T47D (cell line): ENCODE results near the gene BAG1.
A peak's percentile ranks its signal among the peaks of the same experiment; 100 is the strongest.

Experiments used
- DNase-seq, 2 experiments: peaks; one replicate each; pipeline versions ENCODE4 v3.0.0 to v3.0.0-alpha.2; 2011 to 2012; ENCODE audit warnings: low read depth in 1 of 2, low spot score in 1 of 2
- JUND ChIP-seq: IDR thresholded peaks from 2 replicates; pipeline ENCODE4 v1.6.1; 2012; ENCODE audit warnings: low read depth
- in situ Hi-C: cut with HindIII; loops from 2 replicates; pipeline ENCODE4 v1.10.0; 2016; ENCODE audit warnings: low sequenced_read_pairs, low pct_unique_long_range_greater_than_20kb

BAG1 gene

DNA sequence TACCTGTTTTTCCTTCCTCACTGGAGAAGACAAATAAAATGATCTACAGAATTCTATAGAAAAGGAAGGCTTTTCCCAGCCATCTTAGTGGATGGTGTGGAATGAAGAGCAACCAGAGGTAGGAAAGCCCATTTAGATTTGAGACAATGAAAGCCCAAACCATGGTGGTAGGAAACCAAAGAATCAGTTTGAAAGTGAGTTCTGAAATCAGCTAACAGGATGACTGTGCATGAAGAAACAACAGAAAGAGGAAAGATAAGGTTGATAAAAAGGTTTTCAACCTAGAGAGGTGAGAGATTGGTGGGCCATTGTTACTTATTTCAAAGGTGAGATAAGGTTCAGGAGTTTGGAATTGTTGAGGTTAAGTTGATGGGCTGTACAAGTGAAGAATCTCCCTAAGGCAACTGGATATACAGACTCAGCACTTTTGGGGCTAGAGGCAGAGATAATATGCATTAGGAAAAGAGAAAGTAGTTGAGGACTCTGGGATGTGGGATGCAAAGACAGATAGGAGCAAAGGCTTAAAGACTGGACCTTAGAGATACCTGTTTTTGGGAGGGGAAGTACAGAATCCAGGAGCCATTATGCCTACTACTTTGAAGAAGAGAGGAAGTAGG lies 2.8 kb upstream of the BAG1 start:
- no peak for TF ChIP-seq JUND
- no peak for DNase-seq
- in situ Hi-C loops = no loop called here

DNA sequence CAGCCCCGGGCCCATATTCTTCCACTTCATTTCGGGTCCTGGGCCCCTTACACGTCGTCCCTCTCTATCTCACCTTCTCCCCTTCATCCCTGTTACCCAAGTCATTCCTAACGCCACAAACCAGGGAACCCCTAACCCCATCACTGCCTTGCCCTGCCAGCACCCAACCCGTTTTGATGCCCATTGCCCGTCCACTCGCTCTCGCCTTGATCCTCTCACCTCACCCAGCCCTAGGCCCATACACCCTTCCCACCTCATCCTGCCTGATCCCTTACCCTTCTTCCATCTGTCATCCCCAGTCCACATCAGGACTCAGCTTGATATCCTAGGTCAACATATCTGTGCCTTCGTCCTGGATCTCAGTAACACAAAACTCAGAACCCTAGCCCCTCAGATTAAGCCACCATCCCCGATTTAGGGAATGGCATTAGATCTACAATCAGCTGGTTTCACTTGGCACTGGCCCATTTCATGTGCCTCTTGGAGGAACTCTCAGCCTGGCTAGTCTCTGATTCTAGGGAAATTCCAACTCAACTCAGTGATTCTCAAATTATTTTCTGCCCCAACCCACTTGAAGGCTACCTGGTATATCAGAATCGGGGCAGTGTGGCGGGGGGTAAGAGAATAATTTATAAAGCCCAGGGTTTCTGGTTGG lies 830 bp upstream of the BAG1 start:
- TF ChIP-seq JUND = no peak

DNA sequence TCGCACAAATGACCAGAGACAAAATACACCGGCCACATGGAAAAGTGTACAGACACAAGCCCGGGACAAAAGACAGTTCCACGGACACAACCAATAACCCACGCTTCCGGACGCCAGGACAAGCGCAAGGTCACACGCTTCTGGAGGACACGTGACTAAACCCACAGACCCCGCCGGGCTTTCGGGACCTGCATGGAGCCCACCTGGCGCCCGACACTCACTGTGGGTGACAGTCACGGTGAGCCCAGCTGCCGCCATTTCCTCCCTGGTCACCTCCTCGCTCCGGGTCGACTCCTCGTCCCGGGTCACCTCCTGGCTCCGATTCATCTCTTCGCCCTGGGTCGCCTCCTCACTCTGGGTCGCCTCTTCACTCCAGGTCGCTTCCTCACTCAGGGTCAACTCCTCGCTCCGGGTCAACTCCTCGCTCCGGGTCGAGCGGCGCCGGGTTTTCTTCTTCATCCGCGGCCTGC lies 470 bp downstream of the BAG1 start:
- peak; percentile 13 to 29 for DNase-seq
- TF ChIP-seq JUND = no peak

More for the DNA sequence above, 830 bp upstream of the BAG1 start:
- in situ Hi-C loops = no loop called here
- DNase-seq = no peak

DNA sequence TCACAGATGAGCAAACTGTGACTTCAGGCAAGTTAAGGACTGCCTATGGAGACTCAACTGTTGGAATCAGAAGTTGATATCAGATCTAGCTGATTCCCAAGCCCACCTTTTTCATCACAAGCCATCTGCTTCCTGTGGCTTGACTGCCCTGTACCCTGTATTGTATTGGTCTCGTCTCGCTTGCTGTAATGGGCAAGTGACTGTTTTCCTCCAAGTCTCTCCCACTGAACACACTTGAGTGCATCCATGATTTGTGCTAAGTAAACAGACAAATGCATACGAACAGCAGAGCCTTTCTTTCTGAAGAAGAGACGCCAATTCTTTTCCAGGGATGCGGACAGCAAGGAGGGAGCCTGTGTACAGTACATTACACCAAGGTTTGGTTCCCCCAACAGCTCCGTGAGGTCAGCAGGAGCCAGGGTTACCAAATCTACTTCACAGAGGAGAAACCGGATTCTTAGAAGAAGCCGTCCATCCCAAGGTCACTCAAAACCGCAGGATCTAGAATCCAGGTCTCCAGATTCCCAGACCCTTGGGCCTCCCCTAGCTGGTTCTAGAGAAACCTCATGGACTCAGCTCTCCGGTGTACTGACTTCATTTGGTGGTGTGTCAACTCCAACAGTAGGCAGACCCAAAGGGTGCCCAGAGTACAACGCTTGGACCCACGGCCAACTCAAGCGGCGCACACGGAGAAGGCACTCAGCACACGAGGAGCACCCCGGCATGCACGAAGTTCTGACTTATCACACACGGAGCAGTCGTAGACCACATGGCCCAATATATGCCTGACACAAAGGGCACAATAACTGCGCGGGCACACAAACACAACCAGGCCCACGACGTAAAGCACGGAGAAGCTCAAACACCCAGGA lies 1.1 kb downstream of the BAG1 start:
- TF ChIP-seq JUND = no peak
- in situ Hi-C loops = no loop called here
- peak in 1 of 2 experiments; percentile 11 for DNase-seq

More for the DNA sequence above, 470 bp downstream of the BAG1 start:
- in situ Hi-C loops = no loop called here

DNA sequence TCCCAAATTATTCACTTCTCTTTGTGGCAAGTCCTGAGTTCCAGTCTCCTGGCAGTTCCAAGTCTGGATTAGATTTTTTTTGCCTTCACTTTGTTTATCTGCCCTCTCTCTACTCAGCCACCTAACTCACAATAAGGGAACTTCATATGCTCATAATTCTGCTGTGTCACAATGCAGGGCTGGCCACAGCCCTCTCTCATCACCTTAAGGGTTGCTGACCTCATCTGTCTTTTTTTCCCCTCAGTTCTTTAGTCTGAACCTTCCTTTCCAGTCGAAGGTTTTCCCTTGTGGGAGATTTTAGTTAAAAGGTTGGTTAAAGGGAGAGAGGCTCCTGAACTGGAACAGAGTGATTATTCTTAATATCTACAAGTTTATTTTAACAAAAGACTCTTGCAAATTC lies 4.1 kb downstream of the BAG1 start:
- DNase-seq = no peak
- in situ Hi-C loops = no loop called here
- TF ChIP-seq JUND = no peak

DNA sequence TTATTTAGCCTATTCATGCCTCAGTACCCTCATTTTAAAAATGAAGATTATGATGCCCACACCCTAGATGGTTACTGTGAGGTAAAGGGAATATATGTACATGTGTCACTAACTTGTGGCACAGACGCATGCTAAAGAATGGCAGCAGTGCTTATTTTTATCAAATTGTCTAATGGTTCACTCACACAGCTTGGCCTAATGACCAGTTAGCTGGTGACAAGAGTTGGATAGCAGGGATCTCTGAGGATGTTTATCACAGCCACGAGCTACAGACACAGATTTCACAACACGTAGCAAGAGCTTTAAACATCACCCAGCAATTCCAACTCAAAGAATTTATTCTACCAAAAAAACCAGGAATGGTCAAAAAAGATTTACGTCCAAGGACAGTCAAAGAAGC lies 7.2 kb downstream of the BAG1 start:
- TF ChIP-seq JUND = no peak
- no peak for DNase-seq
- in situ Hi-C loops = no loop called here

DNA sequence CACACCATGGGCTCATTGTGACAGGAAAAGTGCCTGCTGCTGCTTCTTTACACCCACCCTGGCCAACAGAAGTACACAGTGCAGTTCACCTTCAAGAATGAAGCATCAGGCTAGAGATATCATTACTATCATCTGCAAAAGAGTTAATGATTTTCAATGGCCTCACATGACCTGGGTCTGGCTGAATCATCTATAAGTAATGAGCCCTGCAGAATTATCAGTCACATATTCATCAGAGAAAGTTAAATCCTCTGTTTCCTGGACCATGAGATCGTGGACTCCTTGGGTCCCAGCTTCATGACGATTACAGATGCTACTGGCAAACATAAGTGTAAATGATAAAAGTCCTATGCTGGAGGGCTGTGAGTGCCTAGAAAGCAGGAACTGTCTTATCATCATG lies 8.3 kb downstream of the BAG1 start:
- DNase-seq = no peak
- TF ChIP-seq JUND = no peak
- in situ Hi-C loops = no loop called here

DNA sequence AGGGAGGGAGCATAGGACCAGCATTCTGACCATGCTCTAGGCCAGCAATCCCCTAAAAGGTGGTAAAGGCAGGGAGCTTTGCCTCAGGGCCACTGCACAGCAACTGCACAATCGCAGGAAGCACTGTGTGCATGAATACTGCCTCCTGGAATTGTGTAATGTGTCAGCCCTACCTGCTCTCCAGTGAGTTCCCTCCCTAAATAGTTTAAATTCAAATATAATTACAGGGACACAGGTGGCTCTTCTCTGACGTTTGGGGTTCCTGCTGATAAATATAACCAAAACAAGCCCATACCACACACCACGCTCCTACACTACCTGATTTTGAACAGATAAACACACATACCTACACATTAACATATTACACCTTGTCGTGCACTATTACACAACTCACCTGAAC lies 9.0 kb downstream of the BAG1 start:
- no peak for TF ChIP-seq JUND
- in situ Hi-C loops = no loop called here
- no peak for DNase-seq

DNA sequence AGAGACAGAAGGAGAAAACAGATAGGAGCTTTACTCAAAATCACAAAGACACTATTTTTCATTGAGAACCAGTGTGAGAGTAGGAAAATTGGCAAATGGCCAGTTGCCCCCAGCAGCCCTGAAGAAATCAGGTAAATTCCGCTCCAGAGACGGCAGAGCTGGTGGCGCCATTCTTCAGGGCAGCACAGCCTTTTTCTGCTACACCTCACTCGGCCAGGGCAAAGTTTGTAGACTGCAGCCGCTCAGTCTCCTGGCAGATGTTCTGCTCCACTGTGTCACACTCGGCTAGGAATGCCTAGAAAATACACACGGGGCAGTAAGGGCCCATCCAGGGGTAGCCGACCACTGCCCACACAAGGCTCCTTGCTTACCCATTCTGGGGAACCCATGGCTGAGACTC lies 9.5 kb downstream of the BAG1 start:
- in situ Hi-C loops = no loop called here
- no peak for TF ChIP-seq JUND
- no peak for DNase-seq

DNA sequence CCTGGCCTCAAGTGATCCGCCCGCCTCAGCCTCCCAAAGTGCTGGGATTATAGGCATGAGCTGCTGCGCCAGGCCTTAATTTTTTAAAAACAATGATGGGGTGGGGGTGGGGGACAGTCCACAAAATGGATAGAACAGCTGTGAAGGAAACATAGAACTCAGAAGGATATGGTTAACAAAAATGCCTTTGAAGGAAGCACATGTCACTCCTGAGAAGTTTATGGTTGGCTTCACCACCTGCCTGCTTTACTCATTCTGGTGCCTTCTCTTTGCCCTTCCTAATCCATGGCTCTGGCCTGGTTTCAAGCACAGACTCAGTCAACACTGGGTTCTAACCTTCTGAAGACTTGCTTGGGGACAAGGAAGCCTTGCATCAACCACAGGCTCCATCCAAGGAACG lies 10.3 kb downstream of the BAG1 start:
- TF ChIP-seq JUND = no peak
- in situ Hi-C loops = no loop called here

DNA sequence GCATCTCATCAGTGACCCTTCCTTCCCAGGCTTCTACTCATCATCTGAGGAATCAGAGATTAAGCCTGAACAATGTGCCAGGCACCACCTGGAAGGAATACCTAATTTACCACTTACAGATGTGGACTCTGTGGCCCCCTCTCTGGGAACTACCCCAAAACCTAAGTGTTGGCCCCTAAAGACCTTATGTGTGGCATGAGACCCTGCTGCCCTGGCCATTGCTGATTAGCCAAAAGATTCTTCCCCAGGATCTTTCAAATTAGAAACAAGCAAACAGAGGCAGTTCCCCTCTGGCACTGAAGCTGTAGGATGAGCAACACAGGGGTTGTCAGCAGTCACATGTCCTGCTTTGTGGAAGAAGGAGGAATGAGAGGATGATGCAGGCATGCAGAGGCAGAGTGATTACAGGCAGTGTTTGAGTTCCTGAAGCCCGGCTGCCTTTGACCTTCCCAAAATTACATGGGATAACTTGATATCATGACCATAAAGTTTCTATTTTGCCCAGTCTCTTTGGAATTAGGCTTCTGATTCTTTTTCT lies 14.0 kb downstream of the BAG1 start:
- DNase-seq = no peak
- TF ChIP-seq JUND = no peak
- in situ Hi-C loops = no loop called here

More for the DNA sequence above, 10.3 kb downstream of the BAG1 start:
- no peak for DNase-seq

DNA sequence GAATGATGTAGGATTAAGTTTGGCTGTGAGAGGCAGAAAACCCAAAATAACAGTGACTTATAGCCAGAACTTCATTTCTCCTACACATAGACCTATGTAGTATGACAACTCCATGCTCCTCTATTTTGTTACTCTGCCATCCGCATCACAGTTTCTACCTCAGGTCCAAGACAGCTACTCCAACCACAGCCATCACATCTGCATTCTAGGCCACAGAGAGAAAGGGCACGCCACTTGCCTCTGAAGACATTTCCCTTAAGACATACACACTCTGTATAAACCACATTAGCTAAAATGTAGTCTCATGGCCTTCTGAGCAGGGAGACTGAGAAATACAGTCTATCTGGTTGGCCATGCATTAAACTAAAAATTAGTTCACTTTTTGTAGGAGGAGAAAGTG lies 14.5 kb downstream of the BAG1 start:
- DNase-seq = no peak
- in situ Hi-C loops = no loop called here
- no peak for TF ChIP-seq JUND

DNA sequence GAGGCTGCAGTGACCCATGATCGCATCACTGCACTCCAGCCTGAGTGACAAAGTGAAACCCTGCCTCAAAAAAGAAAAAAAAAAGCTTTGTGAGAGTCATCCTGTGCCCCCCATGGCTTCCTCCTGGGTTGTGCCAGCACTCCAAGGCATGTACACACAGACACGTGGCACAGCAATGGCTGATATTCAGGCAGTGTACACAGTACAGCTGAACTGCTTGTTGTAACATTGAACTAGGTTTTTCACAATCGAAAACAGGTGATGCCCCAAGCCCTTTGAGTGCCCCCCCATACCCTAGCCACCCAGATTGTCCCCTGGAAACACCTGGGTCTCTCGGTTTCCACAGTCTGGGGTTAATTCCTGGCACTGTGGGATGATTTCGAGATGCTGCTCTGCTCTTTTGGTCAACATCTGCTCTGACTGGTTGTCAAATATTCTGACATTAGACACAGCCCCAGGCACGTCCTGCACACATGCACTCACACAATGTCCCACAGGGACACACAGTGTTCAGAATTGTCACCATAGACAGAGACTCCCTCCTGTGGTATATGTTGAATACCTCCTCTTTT lies 15.3 kb downstream of the BAG1 start:
- no peak for TF ChIP-seq JUND
- in situ Hi-C loops = no loop called here
- DNase-seq = peak in 1 of 2 experiments; percentile 49
